ENCODE measurements around the gene SFXN5. TPM values are rescaled to one million over a fixed set of nuclear protein-coding genes. Genes with fewer than 3 reads are reported as not detected.

Gene SFXN5
- total RNA-seq, 1 experiment from 2014 or later: 5.1 TPM

GRCh38 chr2:72944804-72945449 lies 126.6 kb downstream of the SFXN5 start:
- H3K27me3 ChIP-seq (ENCODE audit: low read length): no peaks in the 10 kb centered on the region
- no peak for DNase-seq
- H3K27ac ChIP-seq (ENCODE audit: low read length): no peak overlapping the region
- no peaks in the 10 kb centered on the region for H3K79me2 ChIP-seq (ENCODE audit: low read length)
- H3K4me1 ChIP-seq (ENCODE audit: low read length): no peaks in the 10 kb centered on the region
- 0 out of 2 replicates have a peak, but pooled peaks cover 4% of the 10 kb centered on the region for H4K20me1 ChIP-seq (ENCODE audit: insufficient read depth, low read depth, low read length)
- H3K4me3 ChIP-seq (ENCODE audit: low read length): no peak overlapping the region
- no peak overlapping the region for H3K4me2 ChIP-seq (ENCODE audit: low read depth, low read length, poor library complexity, severe bottlenecking)
- H3K9me2 ChIP-seq (replicated peaks; ENCODE audit: insufficient read depth, low read length): no peaks in the 10 kb centered on the region
- no peaks in the 10 kb centered on the region for H3K36me3 ChIP-seq (ENCODE audit: insufficient read depth, low read length)
- H3K9me3 ChIP-seq (ENCODE audit: low read length): no peaks in the 10 kb centered on the region
- H2AFZ ChIP-seq (ENCODE audit: low read length): no peak overlapping the region
- no peak overlapping the region for H3K9ac ChIP-seq (ENCODE audit: low read length)

- no peaks in the 10 kb centered on the region for H3K9me2 ChIP-seq (replicated peaks; ENCODE audit: insufficient read depth, low read length)
- no peaks in the 10 kb centered on the region for H3K36me3 ChIP-seq (ENCODE audit: insufficient read depth, low read length)
- H2AFZ ChIP-seq (ENCODE audit: low read length): no peak overlapping the region
- no peak overlapping the region for H3K27ac ChIP-seq (ENCODE audit: low read length)
- peaks cover 4% of the 10 kb centered on the region; the same call in 1 of the 2 replicates for H4K20me1 ChIP-seq (ENCODE audit: insufficient read depth, low read depth, low read length)
- H3K27me3 ChIP-seq (ENCODE audit: low read length): no peaks in the 10 kb centered on the region
- no peak for DNase-seq
- no peak overlapping the region for H3K4me3 ChIP-seq (ENCODE audit: low read length)
- no peak overlapping the region for H3K4me2 ChIP-seq (ENCODE audit: low read depth, low read length, poor library complexity, severe bottlenecking)
- no peaks in the 10 kb centered on the region for H3K4me1 ChIP-seq (ENCODE audit: low read length)
- H3K79me2 ChIP-seq (ENCODE audit: low read length): no peaks in the 10 kb centered on the region
- no peaks in the 10 kb centered on the region for H3K9me3 ChIP-seq (ENCODE audit: low read length)
- no peak overlapping the region for H3K9ac ChIP-seq (ENCODE audit: low read length)
Observed at GRCh38 chr2:72943540-72944395, 127.7 kb downstream of the SFXN5 start.

- Histone ChIP-seq H4K20me1 (ENCODE audit: insufficient read depth, low read depth, low read length) (peaks cover 4% of the 10 kb centered on the region; the same call in 1 of the 2 replicates), H3K4me3 (ENCODE audit: low read length) (no peak overlapping the region), H3K9me3 (ENCODE audit: low read length) (no peaks in the 10 kb centered on the region), H3K9ac (ENCODE audit: low read length) (no peak overlapping the region), H3K27me3 (ENCODE audit: low read length) (no peaks in the 10 kb centered on the region), H3K27ac (ENCODE audit: low read length) (no peak overlapping the region), H3K4me2 (ENCODE audit: low read depth, low read length, poor library complexity, severe bottlenecking) (no peak overlapping the region), H3K4me1 (ENCODE audit: low read length) (no peaks in the 10 kb centered on the region), H3K79me2 (ENCODE audit: low read length) (no peaks in the 10 kb centered on the region), H2AFZ (ENCODE audit: low read length) (no peak overlapping the region), H3K9me2 (replicated peaks; ENCODE audit: insufficient read depth, low read length) (no peaks in the 10 kb centered on the region), H3K36me3 (ENCODE audit: insufficient read depth, low read length) (no peaks in the 10 kb centered on the region)
- DNase-seq: no peak
Observed at GRCh38 chr2:72942881-72943418, 128.6 kb downstream of the SFXN5 start.

- Histone ChIP-seq H4K20me1 (ENCODE audit: insufficient read depth, low read depth, low read length) (peaks cover 4% of the 10 kb centered on the region; the same call in 1 of the 2 replicates), H3K4me1 (ENCODE audit: low read length) (no peaks in the 10 kb centered on the region), H3K4me3 (ENCODE audit: low read length) (no peak overlapping the region), H3K27ac (ENCODE audit: low read length) (no peak overlapping the region), H3K79me2 (ENCODE audit: low read length) (no peaks in the 10 kb centered on the region), H3K9me3 (ENCODE audit: low read length) (no peaks in the 10 kb centered on the region), H3K27me3 (ENCODE audit: low read length) (no peaks in the 10 kb centered on the region), H3K9ac (ENCODE audit: low read length) (no peak overlapping the region), H3K36me3 (ENCODE audit: insufficient read depth, low read length) (no peaks in the 10 kb centered on the region), H2AFZ (ENCODE audit: low read length) (no peak overlapping the region), H3K9me2 (replicated peaks; ENCODE audit: insufficient read depth, low read length) (no peaks in the 10 kb centered on the region), H3K4me2 (ENCODE audit: low read depth, low read length, poor library complexity, severe bottlenecking) (no peak overlapping the region)
- DNase-seq: no peak
Observed at GRCh38 chr2:72942293-72942692, 129.2 kb downstream of the SFXN5 start.

GRCh38 chr2:72940786-72941185 lies 130.7 kb downstream of the SFXN5 start:
- H3K9me3 ChIP-seq (ENCODE audit: low read length): no peaks in the 10 kb centered on the region
- no peak overlapping the region for H3K9ac ChIP-seq (ENCODE audit: low read length)
- no peaks in the 10 kb centered on the region for H3K79me2 ChIP-seq (ENCODE audit: low read length)
- H3K27me3 ChIP-seq (ENCODE audit: low read length): no peaks in the 10 kb centered on the region
- no peak overlapping the region for H3K4me2 ChIP-seq (ENCODE audit: low read depth, low read length, poor library complexity, severe bottlenecking)
- no peak overlapping the region for H3K27ac ChIP-seq (ENCODE audit: low read length)
- no peaks in the 10 kb centered on the region for H3K4me1 ChIP-seq (ENCODE audit: low read length)
- H3K9me2 ChIP-seq (replicated peaks; ENCODE audit: insufficient read depth, low read length): no peaks in the 10 kb centered on the region
- H2AFZ ChIP-seq (ENCODE audit: low read length): no peak overlapping the region
- no peaks in the 10 kb centered on the region for H3K36me3 ChIP-seq (ENCODE audit: insufficient read depth, low read length)
- peaks cover 4% of the 10 kb centered on the region; the same call in 1 of the 2 replicates for H4K20me1 ChIP-seq (ENCODE audit: insufficient read depth, low read depth, low read length)
- no peak overlapping the region for H3K4me3 ChIP-seq (ENCODE audit: low read length)
- DNase-seq: no peak

GRCh38 chr2:72940361-72940760 lies 131.2 kb downstream of the SFXN5 start:
- Histone ChIP-seq H4K20me1 (ENCODE audit: insufficient read depth, low read depth, low read length) (peaks cover 4% of the 10 kb centered on the region; the same call in 1 of the 2 replicates), H3K4me1 (ENCODE audit: low read length) (no peaks in the 10 kb centered on the region), H3K27ac (ENCODE audit: low read length) (no peak overlapping the region), H3K9me3 (ENCODE audit: low read length) (no peaks in the 10 kb centered on the region), H3K9ac (ENCODE audit: low read length) (no peak overlapping the region), H3K27me3 (ENCODE audit: low read length) (no peaks in the 10 kb centered on the region), H3K9me2 (replicated peaks; ENCODE audit: insufficient read depth, low read length) (no peaks in the 10 kb centered on the region), H3K4me2 (ENCODE audit: low read depth, low read length, poor library complexity, severe bottlenecking) (no peak overlapping the region), H3K36me3 (ENCODE audit: insufficient read depth, low read length) (no peaks in the 10 kb centered on the region), H3K4me3 (ENCODE audit: low read length) (no peak overlapping the region), H2AFZ (ENCODE audit: low read length) (no peak overlapping the region), H3K79me2 (ENCODE audit: low read length) (no peaks in the 10 kb centered on the region)
- no peak for DNase-seq

GRCh38 chr2:72938455-72938854 lies 133.1 kb downstream of the SFXN5 start:
- no peak overlapping the region for H2AFZ ChIP-seq (ENCODE audit: low read length)
- H3K36me3 ChIP-seq (ENCODE audit: insufficient read depth, low read length): no peaks in the 10 kb centered on the region
- H3K4me2 ChIP-seq (ENCODE audit: low read depth, low read length, poor library complexity, severe bottlenecking): no peak overlapping the region
- no peaks in the 10 kb centered on the region for H3K9me3 ChIP-seq (ENCODE audit: low read length)
- H3K27ac ChIP-seq (ENCODE audit: low read length): no peak overlapping the region
- no peaks in the 10 kb centered on the region for H3K4me1 ChIP-seq (ENCODE audit: low read length)
- H3K9ac ChIP-seq (ENCODE audit: low read length): no peak overlapping the region
- H3K9me2 ChIP-seq (replicated peaks; ENCODE audit: insufficient read depth, low read length): no peaks in the 10 kb centered on the region
- H3K27me3 ChIP-seq (ENCODE audit: low read length): no peaks in the 10 kb centered on the region
- no peaks in the 10 kb centered on the region for H3K79me2 ChIP-seq (ENCODE audit: low read length)
- H3K4me3 ChIP-seq (ENCODE audit: low read length): no peak overlapping the region
- no peak for DNase-seq
- peaks cover under 1% of the 10 kb centered on the region; the same call in 1 of the 2 replicates for H4K20me1 ChIP-seq (ENCODE audit: insufficient read depth, low read depth, low read length)

- H3K27me3 ChIP-seq (ENCODE audit: low read length): no peaks in the 10 kb centered on the region
- H3K27ac ChIP-seq (ENCODE audit: low read length): no peak overlapping the region
- no peaks in the 10 kb centered on the region for H3K4me1 ChIP-seq (ENCODE audit: low read length)
- H3K79me2 ChIP-seq (ENCODE audit: low read length): no peaks in the 10 kb centered on the region
- H3K9me3 ChIP-seq (ENCODE audit: low read length): no peaks in the 10 kb centered on the region
- no peaks in the 10 kb centered on the region for H3K36me3 ChIP-seq (ENCODE audit: insufficient read depth, low read length)
- H3K4me3 ChIP-seq (ENCODE audit: low read length): no peak overlapping the region
- H4K20me1 ChIP-seq (ENCODE audit: insufficient read depth, low read depth, low read length): no peaks in the 10 kb centered on the region; the same call in 1 of the 2 replicates
- H3K9me2 ChIP-seq (replicated peaks; ENCODE audit: insufficient read depth, low read length): no peaks in the 10 kb centered on the region
- no peak overlapping the region for H2AFZ ChIP-seq (ENCODE audit: low read length)
- no peak for DNase-seq
- no peak overlapping the region for H3K4me2 ChIP-seq (ENCODE audit: low read depth, low read length, poor library complexity, severe bottlenecking)
- H3K9ac ChIP-seq (ENCODE audit: low read length): no peak overlapping the region
Observed at GRCh38 chr2:72937356-72937669, 134.2 kb downstream of the SFXN5 start.

Measured in Karpas-422 (cell line).